Measurements from ENCODE around the gene KRTAP5-3. TPM values are rescaled to one million over a fixed set of nuclear protein-coding genes. Genes with fewer than 3 reads are reported as not detected.
"Not testable (repeated sequence)": the region's sequence is repeated elsewhere in the genome, so short reads cannot be mapped to it uniquely, and the experiment has no call there.

Gene KRTAP5-3
- total RNA-seq, 1 experiment from 2014 or later = not detected

GRCh38 chr11:1648653-1649420 lies 40.6 kb upstream of the KRTAP5-3 start:
- DNase-seq = no peak
- no peak overlapping the region for H3K4me3 ChIP-seq (ENCODE audit: insufficient read depth, low read depth, low read length)
- H3K27me3 ChIP-seq (ENCODE audit: control insufficient read depth, insufficient read depth, low read length) = peaks cover 3% of the 10 kb centered on the region; the same call in 1 of the 2 replicates
- H3K36me3 ChIP-seq (replicated peaks; ENCODE audit: control insufficient read depth, insufficient read depth, low read length) = no peaks in the 10 kb centered on the region

- Histone ChIP-seq H3K27me3 (ENCODE audit: control insufficient read depth, insufficient read depth, low read length) (peaks cover 2% of the 10 kb centered on the region; the same call in 1 of the 2 replicates), H3K4me3 (ENCODE audit: insufficient read depth, low read depth, low read length) (no peak overlapping the region), H3K36me3 (replicated peaks; ENCODE audit: control insufficient read depth, insufficient read depth, low read length) (no peaks in the 10 kb centered on the region)
- peak; percentile 75 for DNase-seq
These were observed 39.8 kb upstream of the KRTAP5-3 start for GRCh38 chr11:1647901-1648652.

- H3K27me3 ChIP-seq (ENCODE audit: control insufficient read depth, insufficient read depth, low read length); H3K36me3 ChIP-seq (replicated peaks; ENCODE audit: control insufficient read depth, insufficient read depth, low read length); H3K4me3 ChIP-seq (ENCODE audit: insufficient read depth, low read depth, low read length); DNase-seq: not testable (repeated sequence)
These were observed 38.3 kb upstream of the KRTAP5-3 start for GRCh38 chr11:1646540-1646939.

DNA sequence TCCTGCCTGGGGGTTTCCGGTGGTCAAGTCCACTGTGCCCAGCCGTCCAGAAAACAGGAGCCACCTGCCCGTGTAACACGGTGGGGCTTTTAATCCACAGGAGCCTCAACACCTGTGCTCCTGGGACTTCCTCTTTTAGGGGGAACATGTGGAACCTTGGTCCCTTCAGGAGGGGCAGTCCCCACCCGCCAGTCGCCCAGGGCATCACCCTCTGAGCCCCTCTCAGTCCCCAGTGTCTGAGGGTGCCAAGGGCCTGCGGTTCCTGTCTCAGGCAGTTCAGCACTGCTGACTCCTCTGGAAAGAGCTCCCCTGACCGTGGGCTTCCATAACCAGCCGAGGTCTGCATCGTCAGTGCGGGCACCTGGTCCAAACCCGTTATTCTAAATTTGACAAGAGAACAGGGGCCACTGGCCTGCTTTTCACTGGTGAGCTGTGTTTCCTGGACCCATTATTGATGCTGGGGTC lies 37.1 kb upstream of the KRTAP5-3 start:
- Histone ChIP-seq H3K4me3 (ENCODE audit: insufficient read depth, low read depth, low read length) (no peak overlapping the region), H3K27me3 (ENCODE audit: control insufficient read depth, insufficient read depth, low read length) (no peaks in the 10 kb centered on the region), H3K36me3 (replicated peaks; ENCODE audit: control insufficient read depth, insufficient read depth, low read length) (no peaks in the 10 kb centered on the region)
- no peak for DNase-seq

- DNase-seq = no peak
- no peak overlapping the region for H3K4me3 ChIP-seq (ENCODE audit: insufficient read depth, low read depth, low read length)
- no peaks in the 10 kb centered on the region for H3K27me3 ChIP-seq (ENCODE audit: control insufficient read depth, insufficient read depth, low read length)
- no peaks in the 10 kb centered on the region for H3K36me3 ChIP-seq (replicated peaks; ENCODE audit: control insufficient read depth, insufficient read depth, low read length)
These were observed 36.5 kb upstream of the KRTAP5-3 start for GRCh38 chr11:1644601-1645356.

DNA sequence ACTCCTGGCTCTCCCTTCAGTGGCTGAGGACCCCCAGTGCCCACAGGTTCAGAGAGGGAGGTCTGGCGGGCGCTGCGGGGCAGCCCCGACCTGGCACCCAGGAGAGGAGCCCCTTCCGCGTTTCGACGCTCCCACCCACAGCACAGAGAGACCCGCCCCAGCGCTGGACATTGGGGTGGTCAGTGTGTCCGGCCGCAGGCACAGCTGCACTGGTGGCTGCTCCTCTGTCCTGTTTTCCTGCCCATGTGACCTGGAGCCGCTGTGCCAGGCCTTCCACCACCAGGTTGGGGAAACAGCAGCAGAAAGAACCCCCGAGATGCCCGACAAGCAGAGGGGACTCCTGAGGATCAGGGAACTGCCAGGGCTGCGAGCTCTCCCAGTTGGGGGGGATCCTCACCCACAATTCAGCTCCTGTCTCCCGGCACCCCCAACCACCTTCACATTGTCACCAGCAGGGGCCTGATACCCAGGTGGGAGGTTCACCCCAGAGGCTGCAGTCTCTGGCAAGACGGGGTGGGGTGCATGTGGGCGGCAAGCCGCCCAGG lies 35.0 kb upstream of the KRTAP5-3 start:
- Histone ChIP-seq H3K27me3 (ENCODE audit: control insufficient read depth, insufficient read depth, low read length) (no peaks in the 10 kb centered on the region; the same call in 1 of the 2 replicates), H3K36me3 (replicated peaks; ENCODE audit: control insufficient read depth, insufficient read depth, low read length) (no peaks in the 10 kb centered on the region), H3K4me3 (ENCODE audit: insufficient read depth, low read depth, low read length) (no peak overlapping the region)
- DNase-seq = peak; percentile 48

- Histone ChIP-seq H3K27me3 (ENCODE audit: control insufficient read depth, insufficient read depth, low read length) (no peaks in the 10 kb centered on the region; the same call in 1 of the 2 replicates), H3K36me3 (replicated peaks; ENCODE audit: control insufficient read depth, insufficient read depth, low read length) (no peaks in the 10 kb centered on the region), H3K4me3 (ENCODE audit: insufficient read depth, low read depth, low read length) (no peak overlapping the region)
- DNase-seq = peak; percentile 43
These were observed 34.3 kb upstream of the KRTAP5-3 start for GRCh38 chr11:1642288-1643145.

DNA sequence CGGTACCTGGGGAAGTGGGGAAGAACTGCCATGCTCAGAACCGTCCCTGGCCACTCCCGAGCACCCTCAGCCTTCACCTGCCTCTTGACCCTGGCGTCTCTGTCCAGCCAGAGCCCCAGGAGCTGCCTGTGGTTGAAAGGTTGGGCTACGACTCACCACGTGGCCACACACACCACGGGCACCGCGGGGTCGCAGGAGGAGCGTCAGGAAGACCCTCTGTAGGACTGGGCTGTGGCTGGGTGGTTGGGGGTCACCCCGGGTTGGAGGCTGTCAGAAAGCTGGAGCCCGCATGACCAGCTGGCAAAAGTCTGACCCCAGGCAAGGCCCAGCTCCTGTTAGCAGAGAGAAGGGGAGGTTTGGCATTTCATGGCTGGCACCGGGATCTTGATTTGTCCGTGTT lies 32.8 kb upstream of the KRTAP5-3 start:
- Histone ChIP-seq H3K4me3 (ENCODE audit: insufficient read depth, low read depth, low read length) (no peak overlapping the region), H3K27me3 (ENCODE audit: control insufficient read depth, insufficient read depth, low read length) (no peaks in the 10 kb centered on the region; the same call in 1 of the 2 replicates), H3K36me3 (replicated peaks; ENCODE audit: control insufficient read depth, insufficient read depth, low read length) (no peaks in the 10 kb centered on the region)
- peak; percentile 49 for DNase-seq

DNA sequence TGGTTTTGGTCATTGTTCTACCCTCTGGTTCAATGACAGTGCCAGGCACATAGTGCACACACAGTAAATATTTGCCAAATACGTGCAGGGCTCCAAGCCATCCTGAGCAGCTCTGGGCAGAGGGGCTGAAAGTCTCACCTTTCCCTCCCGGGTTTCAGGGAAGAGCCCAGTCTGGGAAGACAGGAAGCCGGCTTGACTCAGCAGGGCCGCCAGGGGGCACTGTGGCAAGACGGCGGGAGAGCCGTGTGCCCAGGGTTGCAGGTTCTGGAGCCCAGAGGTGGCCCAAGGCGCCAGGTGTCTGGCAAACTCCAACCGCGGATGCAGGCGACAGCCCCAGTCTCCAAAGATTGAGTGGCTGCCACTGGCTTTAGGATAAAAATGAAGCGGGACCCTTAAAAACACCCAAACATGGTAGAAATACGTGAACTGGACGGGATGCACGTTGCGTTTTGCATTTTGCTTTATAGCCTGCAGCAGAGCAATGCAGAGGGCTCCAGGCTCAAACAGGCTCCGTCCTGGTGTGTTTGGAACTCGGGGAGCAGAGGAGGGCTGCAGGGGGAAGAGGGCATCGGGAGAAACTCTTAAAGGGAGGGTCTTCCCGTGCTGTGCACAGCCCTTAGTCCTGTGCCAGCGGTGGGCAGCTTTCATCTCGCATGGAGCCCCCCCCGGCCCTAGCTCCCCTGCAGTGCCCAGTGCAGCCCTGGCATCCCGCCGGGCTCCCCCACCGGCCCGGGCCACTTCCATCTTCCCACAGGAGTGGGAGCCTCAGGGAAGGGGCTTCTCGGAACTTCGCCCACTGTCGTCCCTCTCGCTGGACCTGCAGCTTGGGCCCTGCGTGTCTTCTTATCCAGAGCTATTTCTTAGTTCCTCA lies 32.0 kb upstream of the KRTAP5-3 start:
- peak; percentile 96 for DNase-seq
- Histone ChIP-seq H3K4me3 (ENCODE audit: insufficient read depth, low read depth, low read length) (no peak overlapping the region), H3K27me3 (ENCODE audit: control insufficient read depth, insufficient read depth, low read length) (no peaks in the 10 kb centered on the region; the same call in 1 of the 2 replicates), H3K36me3 (replicated peaks; ENCODE audit: control insufficient read depth, insufficient read depth, low read length) (no peaks in the 10 kb centered on the region)

DNA sequence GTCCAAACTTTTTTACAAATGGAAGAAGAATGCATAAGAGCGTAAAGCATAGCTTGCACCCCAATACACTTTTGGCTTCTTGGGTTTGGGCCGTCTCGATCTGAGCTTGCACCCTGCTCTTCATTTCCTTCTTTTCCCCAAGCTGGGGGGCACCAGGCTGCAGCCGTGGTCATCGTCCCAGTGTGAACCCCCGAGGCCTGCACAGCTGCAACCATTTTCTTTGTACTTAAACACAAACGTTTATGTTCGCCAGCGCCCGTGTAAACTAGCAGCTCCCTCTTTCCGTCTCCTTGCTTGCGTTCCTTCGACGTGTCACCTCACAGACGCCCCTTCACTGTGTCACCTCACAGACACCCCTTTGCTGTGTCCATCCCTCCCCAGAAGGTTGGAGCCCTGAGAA lies 31.4 kb upstream of the KRTAP5-3 start:
- Histone ChIP-seq H3K4me3 (ENCODE audit: insufficient read depth, low read depth, low read length) (no peak overlapping the region), H3K36me3 (replicated peaks; ENCODE audit: control insufficient read depth, insufficient read depth, low read length) (no peaks in the 10 kb centered on the region), H3K27me3 (ENCODE audit: control insufficient read depth, insufficient read depth, low read length) (no peaks in the 10 kb centered on the region; the same call in 1 of the 2 replicates)
- DNase-seq = no peak

GRCh38 chr11:1639102-1639620 lies 30.9 kb upstream of the KRTAP5-3 start:
- Histone ChIP-seq H3K4me3 (ENCODE audit: insufficient read depth, low read depth, low read length) (no peak overlapping the region), H3K27me3 (ENCODE audit: control insufficient read depth, insufficient read depth, low read length) (no peaks in the 10 kb centered on the region; the same call in 1 of the 2 replicates), H3K36me3 (replicated peaks; ENCODE audit: control insufficient read depth, insufficient read depth, low read length) (no peaks in the 10 kb centered on the region)
- peak; percentile 41 for DNase-seq

GRCh38 chr11:1638344-1638743 lies 30.1 kb upstream of the KRTAP5-3 start:
- Histone ChIP-seq H3K27me3 (ENCODE audit: control insufficient read depth, insufficient read depth, low read length) (no peaks in the 10 kb centered on the region; the same call in 1 of the 2 replicates), H3K36me3 (replicated peaks; ENCODE audit: control insufficient read depth, insufficient read depth, low read length) (no peaks in the 10 kb centered on the region), H3K4me3 (ENCODE audit: insufficient read depth, low read depth, low read length) (no peak overlapping the region)
- DNase-seq = no peak

Data from H7 (cell line).